Muscle of leg (tissue), 16 donors: ENCODE results near the gene NXPE2. TPM values are rescaled to one million over a fixed set of nuclear protein-coding genes. Genes with fewer than 3 reads are reported as not detected.
"Not testable (repeated sequence)": the region's sequence is repeated elsewhere in the genome, so short reads cannot be mapped to it uniquely, and the experiment has no call there.

Experiments used
- DNase-seq: peaks from one replicate; pipeline ENCODE4 v3.0.0; 2013
- H3K27ac ChIP-seq: one replicate; pipeline ENCODE4 v1.5.1; 2013; ENCODE audit warnings: mild to moderate bottlenecking, low read length, control low read depth
- H3K27me3 ChIP-seq: one replicate; pipeline ENCODE4 v1.6.1; 2013; ENCODE audit warnings: low read length; ENCODE audit not compliant: control insufficient read depth, insufficient read depth
- H3K36me3 ChIP-seq: one replicate; pipeline ENCODE4 v1.6.1; 2013; ENCODE audit warnings: low read length; ENCODE audit not compliant: control insufficient read depth, insufficient read depth
- H3K4me1 ChIP-seq: one replicate; pipeline ENCODE4 v1.6.1; 2013; ENCODE audit warnings: low read length; ENCODE audit not compliant: control insufficient read depth, insufficient read depth
- H3K4me3 ChIP-seq: one replicate; pipeline ENCODE4 v1.5.1; 2013; ENCODE audit warnings: low read length, control low read depth
- H3K9me3 ChIP-seq: replicated peaks from 2 replicates; pipeline ENCODE4 v1.6.1; 2013; ENCODE audit warnings: low read depth, low read length; ENCODE audit not compliant: control insufficient read depth
- WGBS: methylation state at CpG from one replicate; pipeline ENCODE4 v1.1.5; 2013; ENCODE audit warnings: missing lambda C conversion rate; ENCODE audit not compliant: insufficient coverage; 5-methylcytosine and 5-hydroxymethylcytosine counted together
- long read RNA-seq, 11 donors: transcript quantifications; one replicate each; lab custom pipeline, GENCODE V29; 2026
- polyA plus RNA-seq, 8 donors: library from polyadenylated mRNA; unstranded; fragments of 120-200 nt; gene quantifications; one replicate each; pipeline versions ENCODE4 v1.2.1 to v1.2.3, GENCODE V29; 2013; ENCODE audit warnings: inconsistent platforms in 1 of 8, low replicate concordance in 1 of 8; ENCODE audit not compliant: insufficient read length in 8 of 8, insufficient read depth in 1 of 8
- total RNA-seq: library from RNA; stranded (reverse); fragments of 120-200 nt; gene quantifications from one replicate; pipeline ENCODE4 v1.2.4, GENCODE V29; 2013

NXPE2 gene
- total RNA-seq, result 0.18 TPM
- polyA plus RNA-seq, result under 1 TPM in 6 of 8 donors, not detected in 2; 0.11 to 0.16 (median 0.13) TPM
- long read RNA-seq, donor 1, result 0 reads
- long read RNA-seq, donor 2, result 0 reads
- long read RNA-seq, donor 3, result 0 reads
- long read RNA-seq, donor 4, result 0 reads
- long read RNA-seq, donor 5, result 0 reads
- long read RNA-seq, donor 6, result 0 reads
- long read RNA-seq, donor 7, result 0 reads
- long read RNA-seq, donor 8, result 0 reads
- long read RNA-seq, donor 9, result 0 reads
- long read RNA-seq, donor 10, result 0 reads
- long read RNA-seq, donor 11, result 0 reads

DNA sequence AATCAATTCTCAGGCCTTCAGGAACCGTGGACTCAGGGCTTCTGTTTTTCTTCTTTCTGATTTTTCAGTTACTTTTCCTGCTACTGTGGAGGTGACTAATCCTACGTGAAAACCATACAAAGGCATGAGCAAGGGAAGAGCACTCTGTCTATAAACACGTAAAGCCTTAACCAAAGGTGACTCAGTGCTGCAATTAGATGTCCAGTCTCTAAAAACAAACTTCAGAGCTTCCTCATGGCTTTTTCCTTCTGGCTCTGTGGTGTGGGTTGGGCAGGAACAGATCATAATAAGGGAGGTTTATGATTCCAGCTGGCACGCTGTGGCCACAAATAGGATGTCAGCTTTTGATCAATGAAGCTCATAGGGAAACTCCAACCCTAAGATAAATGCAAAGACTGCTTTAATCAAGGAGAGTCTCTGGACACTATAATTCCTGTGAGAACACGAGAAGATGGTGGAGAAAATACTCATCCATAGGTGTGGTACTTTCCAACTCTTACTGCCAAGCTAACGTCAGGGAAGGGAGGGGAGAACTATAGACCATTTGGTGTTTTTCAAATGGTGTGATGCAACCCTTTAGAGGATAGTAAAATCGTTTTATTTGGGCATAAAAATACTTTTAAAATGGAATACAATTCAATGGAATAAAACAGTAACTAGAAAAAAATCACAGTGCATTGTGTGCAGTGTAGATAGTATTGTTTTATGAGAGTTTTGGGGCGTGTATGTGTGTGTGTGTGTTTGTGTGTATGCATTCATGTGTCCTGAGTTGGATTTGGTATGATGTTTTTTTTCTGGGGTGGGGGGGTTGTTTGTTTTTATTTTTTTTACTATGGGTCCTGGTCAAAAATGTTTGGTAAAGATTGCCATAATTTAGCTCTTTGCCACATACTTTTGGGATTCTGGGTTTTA, at the start of gene NXPE2:
Gene NXPE2, plus strand, starts transcription at position 403 of the 912 bp plus-strand sequence. Its CDS starts 49 bp downstream, at position 452.
- peaks cover 3% of the 10 kb centered on the region for H3K9me3 ChIP-seq
- peak; percentile 19 for DNase-seq
- H3K36me3 ChIP-seq, result no peaks in the 10 kb centered on the region
- H3K4me1 ChIP-seq, result no peaks in the 10 kb centered on the region
- no peak within 1 kb of the TSS for H3K4me3 ChIP-seq
- no peaks in the 10 kb centered on the region for H3K27me3 ChIP-seq
- H3K27ac ChIP-seq, result no peak within 1 kb of the TSS
- WGBS, result 50% methylated on average over 1 of the region's 8 CpGs

DNA sequence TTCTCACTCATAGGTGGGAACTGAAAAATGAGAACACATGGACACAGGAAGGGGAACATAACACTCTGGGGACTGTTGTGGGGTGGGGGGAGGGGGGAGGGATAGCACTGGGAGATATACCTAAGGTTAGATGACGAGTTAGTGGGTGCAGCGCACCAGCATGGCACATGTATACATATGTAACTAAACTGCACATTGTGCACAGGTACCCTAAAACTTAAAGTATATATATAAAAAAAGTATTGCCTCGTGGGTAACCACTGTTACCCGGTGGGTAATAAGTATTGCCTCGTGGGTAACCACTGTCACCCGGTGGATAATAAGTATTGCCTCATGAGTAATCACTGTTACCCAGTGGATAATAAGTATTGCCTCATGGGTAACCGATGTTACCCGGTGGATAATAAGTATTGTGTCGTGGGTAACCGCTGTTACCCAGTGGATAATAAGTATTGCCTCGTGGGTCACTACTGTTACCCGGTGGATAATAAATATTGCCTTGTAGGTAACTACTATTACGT, 46.8 kb upstream of the NXPE2 start:
- not testable (repeated sequence) for H3K4me3 ChIP-seq, H3K4me1 ChIP-seq
- WGBS, result 94% methylated on average over 4 of the region's 13 CpGs

DNA sequence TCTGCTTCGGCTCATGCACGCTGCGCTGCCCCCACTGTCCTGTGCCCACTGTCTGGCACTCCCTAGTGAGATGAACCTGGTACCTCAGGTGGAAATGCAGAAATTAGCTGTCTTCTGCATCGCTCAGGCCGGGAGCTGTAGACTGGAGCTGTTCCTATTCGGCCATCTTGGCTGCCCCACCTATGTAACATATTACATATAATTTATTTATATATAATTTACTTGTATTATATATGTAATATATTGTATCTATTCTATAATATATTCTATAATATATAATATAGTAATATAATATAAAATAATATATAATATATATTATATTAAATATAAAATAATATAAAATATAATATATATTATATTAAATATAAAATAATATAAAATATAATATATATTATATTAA, 38.9 kb upstream of the NXPE2 start:
- WGBS, result 100% methylated on average over 3 of the region's 6 CpGs
- not testable (repeated sequence) for H3K36me3 ChIP-seq, H3K4me1 ChIP-seq, H3K27ac ChIP-seq, H3K9me3 ChIP-seq, H3K4me3 ChIP-seq, H3K27me3 ChIP-seq, DNase-seq

More for the DNA sequence above, 46.8 kb upstream of the NXPE2 start:
- H3K27me3 ChIP-seq, H3K27ac ChIP-seq, H3K9me3 ChIP-seq, H3K36me3 ChIP-seq, DNase-seq: not testable (repeated sequence)

DNA sequence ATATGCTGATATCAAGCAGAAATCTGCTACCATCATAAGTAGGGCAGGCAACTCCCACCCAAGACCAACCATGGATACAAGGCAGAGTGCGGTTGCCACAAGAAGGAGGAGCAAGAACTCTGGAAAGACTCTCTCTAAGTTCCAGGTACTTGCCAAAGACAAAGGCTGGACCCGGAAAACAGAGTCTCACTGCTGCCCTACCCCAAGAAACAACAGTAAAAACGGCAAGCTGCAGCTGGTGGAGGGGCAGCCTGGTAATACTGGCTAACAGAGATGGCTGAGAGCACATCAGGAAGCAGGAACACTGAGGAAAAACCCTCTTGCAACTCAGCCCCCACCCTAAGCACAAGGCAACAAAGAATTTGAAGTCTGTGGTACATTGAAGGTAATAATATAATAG, 27.7 kb upstream of the NXPE2 start:
- Histone ChIP-seq H3K4me1 (no peaks in the 10 kb centered on the region), H3K9me3 (peaks cover 2% of the 10 kb centered on the region), H3K4me3 (no peak overlapping the region), H3K36me3 (no peaks in the 10 kb centered on the region), H3K27me3 (no peaks in the 10 kb centered on the region), H3K27ac (no peak overlapping the region)
- 100% methylated on average over 1 of the region's 3 CpGs for WGBS
- DNase-seq, result no peak

- H3K27me3 ChIP-seq, result no peaks in the 10 kb centered on the region
- no peak for DNase-seq
- H3K9me3 ChIP-seq, result peaks cover 2% of the 10 kb centered on the region
- H3K4me1 ChIP-seq, result no peaks in the 10 kb centered on the region
- WGBS, result 91% methylated on average over 16 of the region's 19 CpGs
- no peak overlapping the region for H3K27ac ChIP-seq
- no peaks in the 10 kb centered on the region for H3K36me3 ChIP-seq
- no peak overlapping the region for H3K4me3 ChIP-seq
Observed at GRCh38 chr11:114651145-114651718, 27.1 kb upstream of the NXPE2 start.

DNA sequence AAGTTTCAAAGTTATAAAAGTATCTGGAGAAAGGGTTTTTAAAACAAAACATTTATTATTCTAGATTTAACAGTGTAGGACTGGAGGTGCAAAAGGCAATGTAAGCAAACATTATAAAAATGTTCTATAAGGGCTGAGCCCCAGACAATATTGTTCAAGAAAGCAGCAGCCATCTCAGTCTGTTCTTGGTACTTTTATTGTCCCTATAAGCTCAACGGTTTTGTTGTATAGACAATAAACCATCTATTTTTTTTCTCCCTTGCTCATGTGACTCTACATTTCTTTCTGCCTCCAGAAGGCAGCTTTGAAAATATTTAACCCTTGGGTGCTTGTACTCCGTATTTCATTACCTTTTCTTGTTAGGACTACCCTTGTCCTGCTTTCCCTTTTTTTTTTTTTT, 25.2 kb upstream of the NXPE2 start:
- Histone ChIP-seq H3K36me3 (no peaks in the 10 kb centered on the region), H3K9me3 (peaks cover 2% of the 10 kb centered on the region), H3K27me3 (no peaks in the 10 kb centered on the region), H3K4me1 (no peaks in the 10 kb centered on the region), H3K27ac (no peak overlapping the region), H3K4me3 (no peak overlapping the region)
- 86% methylated on average over 1 of the region's 2 CpGs for WGBS
- no peak for DNase-seq

DNA sequence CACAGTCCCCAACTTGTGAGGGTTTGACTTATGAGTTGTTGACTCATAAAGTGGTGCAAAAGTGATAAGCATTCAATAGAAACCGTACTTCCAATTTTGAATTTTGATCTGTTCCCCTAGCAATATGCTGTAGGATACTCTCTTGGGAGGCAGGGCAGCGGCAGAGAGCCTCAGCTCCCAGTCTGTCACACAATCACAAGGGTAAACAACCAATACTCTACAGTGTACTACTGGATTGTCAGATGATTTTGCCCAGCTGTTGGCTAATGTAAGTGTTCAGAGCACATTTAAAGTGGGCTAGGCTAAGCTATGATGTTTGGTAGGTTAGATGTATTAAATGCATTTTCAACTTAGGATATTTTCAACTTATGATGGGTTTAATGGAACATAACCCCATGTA, 13.7 kb upstream of the NXPE2 start:
- H3K4me3 ChIP-seq, result no peak overlapping the region
- H3K4me1 ChIP-seq, result no peaks in the 10 kb centered on the region
- H3K36me3 ChIP-seq, result no peaks in the 10 kb centered on the region
- H3K27ac ChIP-seq, result no peak overlapping the region
- H3K27me3 ChIP-seq, result no peaks in the 10 kb centered on the region
- no peak for DNase-seq
- no CpG with 5 or more reads among the region's 2 CpGs for WGBS
- H3K9me3 ChIP-seq, result peaks cover 3% of the 10 kb centered on the region

DNA sequence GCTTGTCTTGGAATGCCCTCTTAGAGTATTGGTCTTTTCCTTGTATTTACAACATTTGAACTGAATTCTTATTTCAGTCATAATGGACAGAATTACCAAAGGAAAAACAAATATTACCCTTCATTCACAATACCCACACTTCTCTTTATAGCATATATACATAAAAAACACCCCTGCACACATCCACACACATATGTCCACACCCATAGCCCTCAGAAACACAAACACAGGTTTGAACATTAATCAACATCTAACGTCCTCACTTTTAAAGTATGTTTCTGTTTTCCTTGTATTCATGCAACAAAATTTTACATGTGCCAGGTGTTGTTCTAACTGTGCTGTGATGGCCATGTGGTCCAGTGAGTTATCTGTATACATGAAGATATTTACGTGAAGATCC, 11.6 kb upstream of the NXPE2 start:
- H3K27me3 ChIP-seq, result no peaks in the 10 kb centered on the region
- H3K4me3 ChIP-seq, result no peak overlapping the region
- peaks cover 3% of the 10 kb centered on the region for H3K9me3 ChIP-seq
- no peak for DNase-seq
- WGBS, result no CpG with 5 or more reads among the region's 2 CpGs
- no peaks in the 10 kb centered on the region for H3K4me1 ChIP-seq
- H3K36me3 ChIP-seq, result no peaks in the 10 kb centered on the region
- H3K27ac ChIP-seq, result no peak overlapping the region

DNA sequence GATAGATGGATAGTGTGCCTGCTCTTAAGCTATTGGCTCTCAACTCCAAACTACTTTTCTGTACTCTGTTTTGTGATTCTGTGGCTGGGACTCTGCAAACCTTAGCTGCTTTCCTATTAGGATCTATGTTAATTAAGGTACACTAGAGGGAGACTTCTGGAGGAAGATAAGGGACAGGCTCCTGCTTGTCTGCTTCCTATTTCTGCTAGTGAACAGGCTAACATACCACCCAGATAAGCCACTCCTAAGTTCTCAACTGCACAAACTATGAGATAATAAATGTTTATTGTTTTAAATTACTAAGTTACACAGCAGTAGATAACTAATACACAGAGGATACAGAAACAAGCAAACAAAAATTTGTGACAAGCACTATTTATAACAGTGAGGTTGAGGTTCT, 10.2 kb upstream of the NXPE2 start:
- Histone ChIP-seq H3K4me3 (no peak overlapping the region), H3K27ac (no peak overlapping the region), H3K36me3 (no peaks in the 10 kb centered on the region), H3K27me3 (no peaks in the 10 kb centered on the region), H3K4me1 (no peaks in the 10 kb centered on the region), H3K9me3 (peaks cover 3% of the 10 kb centered on the region)
- DNase-seq, result no peak

- H3K27me3 ChIP-seq, result no peaks in the 10 kb centered on the region
- H3K4me3 ChIP-seq, result no peak overlapping the region
Observed at GRCh38 chr11:114673661-114674060, 4.7 kb upstream of the NXPE2 start.

More at GRCh38 chr11:114673661-114674060, 4.7 kb upstream of the NXPE2 start:
- Histone ChIP-seq H3K9me3 (peaks cover 3% of the 10 kb centered on the region), H3K36me3 (no peaks in the 10 kb centered on the region), H3K27ac (no peak overlapping the region), H3K4me1 (no peaks in the 10 kb centered on the region)
- no peak for DNase-seq
